Activated CD8-positive, alpha-beta memory T cell treated with anti-CD3 and anti-CD28 coated beads, Interleukin-2, amount 50 U/mL, for 4 hours (primary cell): ENCODE results near the gene KRTAP10-6.
"Not testable (repeated sequence)": the region's sequence is repeated elsewhere in the genome, so short reads cannot be mapped to it uniquely, and the experiment has no call there.

Source experiments
- DNase-seq: peaks from one replicate; pipeline ENCODE4 v3.0.0-alpha.2; 2020

Gene KRTAP10-6

GRCh38 chr21:44598061-44598460 is 5.8 kb upstream of the KRTAP10-6 start:
- DNase-seq = no peak

- no peak for DNase-seq
Measured at GRCh38 chr21:44596068-44596725, 3.9 kb upstream of the KRTAP10-6 start.

- no peak for DNase-seq
Measured at GRCh38 chr21:44595524-44595923, 3.2 kb upstream of the KRTAP10-6 start.

- DNase-seq = no peak
Measured at GRCh38 chr21:44594406-44594916, 2.2 kb upstream of the KRTAP10-6 start.

- no peak for DNase-seq
Measured at GRCh38 chr21:44593598-44594405, 1.5 kb upstream of the KRTAP10-6 start.

GRCh38 chr21:44591801-44592130 is 539 bp downstream of the KRTAP10-6 start:
- DNase-seq = not testable (repeated sequence)

GRCh38 chr21:44590897-44591800 is 1.2 kb downstream of the KRTAP10-6 start:
- not testable (repeated sequence) for DNase-seq

- no peak for DNase-seq
Measured at GRCh38 chr21:44590311-44590721, 2.0 kb downstream of the KRTAP10-6 start.

- DNase-seq = no peak
Measured at GRCh38 chr21:44589586-44590305, 2.6 kb downstream of the KRTAP10-6 start.

- DNase-seq = no peak
Measured at GRCh38 chr21:44589094-44589493, 3.2 kb downstream of the KRTAP10-6 start.

- DNase-seq = no peak
Measured at GRCh38 chr21:44585892-44586291, 6.4 kb downstream of the KRTAP10-6 start.

GRCh38 chr21:44583800-44584147 is 8.5 kb downstream of the KRTAP10-6 start:
- no peak for DNase-seq

- no peak for DNase-seq
Measured at GRCh38 chr21:44583089-44583799, 9.1 kb downstream of the KRTAP10-6 start.

GRCh38 chr21:44582055-44582454 is 10.2 kb downstream of the KRTAP10-6 start:
- no peak for DNase-seq

GRCh38 chr21:44581158-44581557 is 11.1 kb downstream of the KRTAP10-6 start:
- no peak for DNase-seq

GRCh38 chr21:44580231-44580821 is 12.0 kb downstream of the KRTAP10-6 start, which contains the start of gene KRTAP10-5:
Gene KRTAP10-5, minus strand, starts transcription at chr21:44580604. Its CDS starts 26 bp downstream, at chr21:44580578.
- not testable (repeated sequence) for DNase-seq

GRCh38 chr21:44579833-44580144 is 12.5 kb downstream of the KRTAP10-6 start:
- no peak for DNase-seq

- no peak for DNase-seq
Measured at GRCh38 chr21:44579056-44579832, 13.1 kb downstream of the KRTAP10-6 start.

- no peak for DNase-seq
Measured at GRCh38 chr21:44578371-44579055, 13.8 kb downstream of the KRTAP10-6 start.

GRCh38 chr21:44576025-44576420 is 16.3 kb downstream of the KRTAP10-6 start:
- DNase-seq = no peak
